ENCODE data around the gene EFCAB14.
"Not testable (repeated sequence)": the region's sequence is repeated elsewhere in the genome, so short reads cannot be mapped to it uniquely, and the experiment has no call there.

GRCh38 chr1:46660116-46660515, 58.8 kb downstream of the EFCAB14 start:
- TF ChIP-seq EZH2 (IDR thresholded peaks at IDR 0.05; ENCODE audit: insufficient read depth, poor library complexity, severe bottlenecking); EZH2phosphoT487 (IDR thresholded peaks at IDR 0.05; ENCODE audit: insufficient read depth, low read depth): not testable (repeated sequence)
